GM21367 (cell line): ENCODE measurements around the gene ATRN.

Experiments used
- ATAC-seq: cut with Tn5 transposase; IDR thresholded peaks from one replicate; pipeline ENCODE4 v1.9.1; 2021; ENCODE audit not compliant: unreplicated experiment

ATRN gene

DNA sequence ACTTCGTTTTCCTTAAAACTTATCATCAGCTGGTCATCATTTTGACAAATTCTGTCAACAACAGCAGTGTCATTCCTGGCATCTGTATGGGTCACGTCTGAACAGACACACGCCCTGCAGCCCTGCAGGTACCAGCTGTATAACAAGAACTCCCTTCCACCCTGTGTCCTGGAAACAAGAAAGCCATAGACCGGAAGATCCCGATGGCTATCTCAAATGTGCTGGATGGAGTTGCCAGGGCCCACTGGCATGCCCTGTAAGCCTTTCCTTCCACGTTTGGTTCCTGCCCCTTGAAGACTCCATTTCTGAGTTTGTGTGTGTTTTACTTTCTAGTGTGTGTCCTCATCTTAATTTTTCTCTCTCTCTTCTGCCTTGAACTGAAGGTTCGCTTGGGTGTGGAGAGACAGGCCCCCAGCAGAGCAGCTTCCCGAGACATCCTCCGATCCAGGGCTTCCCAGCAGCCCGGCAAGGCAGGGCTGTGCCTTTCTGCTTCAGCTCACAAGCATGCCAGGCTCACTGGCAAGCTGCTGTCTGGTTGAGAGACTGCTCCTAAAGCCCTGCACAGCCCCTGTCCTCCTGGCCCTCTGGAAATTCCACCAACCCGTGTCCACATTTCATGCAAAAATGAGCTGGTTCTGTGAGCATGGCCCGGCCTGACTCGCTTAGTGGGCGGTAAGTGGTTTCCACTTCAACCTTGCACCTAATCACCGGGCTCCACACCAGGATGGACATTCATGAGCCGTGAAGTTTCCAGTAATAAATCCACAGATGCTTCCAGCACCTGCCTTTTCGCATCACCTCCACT lies 183.7 kb downstream of the ATRN start:
- no peak for ATAC-seq

- no peak for ATAC-seq
Observed at GRCh38 chr20:3655131-3655405, 184.2 kb downstream of the ATRN start.

GRCh38 chr20:3658019-3658715 lies 187.3 kb downstream of the ATRN start:
- ATAC-seq, result no peak

GRCh38 chr20:3658716-3659491 lies 188.1 kb downstream of the ATRN start:
- peak; percentile 94 for ATAC-seq

- ATAC-seq, result no peak
Observed at GRCh38 chr20:3659492-3660261, 188.9 kb downstream of the ATRN start.

- no peak for ATAC-seq
Observed at GRCh38 chr20:3660262-3661059, 189.6 kb downstream of the ATRN start.

DNA sequence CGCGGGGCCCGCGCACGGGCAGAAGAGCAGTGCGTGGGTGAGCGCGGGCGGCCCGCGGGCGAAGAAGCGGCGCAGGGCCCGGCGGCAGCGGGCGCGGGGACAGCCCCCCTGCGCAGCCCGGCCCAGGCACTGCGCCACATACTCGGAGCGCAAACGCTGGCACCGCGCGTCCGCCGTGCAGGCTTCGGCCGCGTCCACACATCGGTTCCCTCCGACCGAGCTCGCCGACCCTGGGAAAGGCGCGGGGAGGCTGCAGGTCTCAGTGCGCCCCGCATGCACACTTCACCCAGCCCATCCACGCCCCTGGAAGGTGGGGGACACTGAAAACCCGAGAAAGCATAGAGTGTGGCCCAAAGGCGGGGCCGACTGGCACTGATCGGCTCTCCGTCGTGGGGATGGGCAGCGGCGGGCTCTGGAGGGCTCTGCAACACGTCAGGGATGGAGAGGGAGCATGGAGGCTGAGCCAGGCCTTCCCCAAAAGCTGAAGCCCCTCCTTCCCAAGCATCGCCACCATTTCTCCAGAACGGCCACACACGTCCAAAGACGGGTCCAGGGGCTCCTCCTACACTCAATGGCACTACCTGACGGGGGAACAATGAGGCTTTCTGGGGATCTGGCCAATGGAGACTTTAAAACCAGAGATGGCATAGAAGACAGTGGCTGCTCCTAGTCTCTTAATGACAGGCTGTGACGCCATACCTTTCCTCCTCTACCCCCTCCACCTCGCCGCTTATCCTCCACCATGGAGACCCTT lies 190.4 kb downstream of the ATRN start:
- ATAC-seq, result no peak

- ATAC-seq, result no peak
Observed at GRCh38 chr20:3661814-3662665, 191.2 kb downstream of the ATRN start.

- ATAC-seq, result no peak
Observed at GRCh38 chr20:3663031-3663701, 192.3 kb downstream of the ATRN start, which contains the start of gene GFRA4. Gene GFRA4, minus strand, starts transcription at chr20:3663399. Its CDS starts 0 bp downstream, at chr20:3663399.

GRCh38 chr20:3663858-3664257 lies 193.0 kb downstream of the ATRN start:
- no peak for ATAC-seq

DNA sequence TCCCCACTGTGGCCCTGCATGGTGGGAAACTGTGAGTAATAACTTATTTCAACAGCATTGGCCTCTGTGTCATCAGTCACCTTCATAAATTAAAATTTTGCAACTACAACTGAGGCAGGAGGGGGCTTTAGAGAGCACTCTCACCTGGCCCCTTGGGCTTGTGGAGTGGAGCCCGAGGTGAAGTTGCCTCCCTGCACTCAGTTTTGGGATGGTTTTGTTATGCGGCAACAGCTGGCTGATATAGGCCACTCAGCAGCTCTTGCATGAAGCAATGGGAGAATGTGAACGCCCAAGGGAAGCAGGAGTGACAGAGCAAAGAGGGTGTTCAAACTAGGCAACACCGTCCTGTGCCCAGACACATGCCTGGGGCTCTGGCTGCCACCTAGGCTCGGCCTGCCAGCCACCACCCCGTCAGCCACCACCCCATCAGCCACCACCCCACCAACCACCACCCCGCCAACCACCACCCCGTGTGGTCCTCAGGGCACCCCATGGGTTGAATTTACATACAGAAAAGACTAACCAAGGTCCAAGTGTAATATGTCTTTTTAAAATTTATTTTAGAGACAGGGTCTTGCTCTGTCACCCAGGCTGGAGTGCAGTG lies 196.7 kb downstream of the ATRN start:
- no peak for ATAC-seq

DNA sequence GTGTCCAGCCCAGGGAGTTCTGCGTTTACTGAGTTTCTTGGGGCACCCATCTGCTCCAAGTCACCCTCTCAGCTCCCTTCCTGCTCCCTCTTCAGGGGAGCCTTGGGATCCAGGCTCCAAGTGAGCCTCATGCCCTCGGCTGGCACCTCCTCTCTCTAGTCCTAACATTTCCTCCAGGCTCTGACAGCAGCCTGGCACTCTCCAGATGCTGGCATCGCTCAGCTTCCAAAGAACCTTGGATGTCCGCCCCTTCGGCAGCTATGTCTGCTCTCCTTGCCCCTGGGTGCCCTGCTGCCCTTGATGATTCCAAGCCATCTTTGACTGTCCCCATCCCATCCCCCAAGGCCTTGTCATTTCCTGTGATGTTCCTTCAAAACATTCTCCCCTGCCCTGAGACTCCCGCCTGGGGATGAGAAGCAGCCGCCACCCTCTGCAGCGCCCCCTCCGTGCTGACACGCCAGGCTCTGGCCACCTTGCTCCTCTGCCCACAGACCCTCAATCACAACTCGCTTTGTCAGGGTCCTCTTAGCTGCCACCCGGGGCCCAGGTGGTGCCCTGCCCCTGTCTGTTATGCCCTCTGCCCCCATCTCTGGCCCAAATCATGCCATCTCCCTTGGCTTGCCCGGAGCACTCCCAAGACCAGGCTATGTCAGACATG lies 199.0 kb downstream of the ATRN start:
- ATAC-seq, result no peak

GRCh38 chr20:3670511-3670910 lies 199.7 kb downstream of the ATRN start:
- no peak for ATAC-seq

DNA sequence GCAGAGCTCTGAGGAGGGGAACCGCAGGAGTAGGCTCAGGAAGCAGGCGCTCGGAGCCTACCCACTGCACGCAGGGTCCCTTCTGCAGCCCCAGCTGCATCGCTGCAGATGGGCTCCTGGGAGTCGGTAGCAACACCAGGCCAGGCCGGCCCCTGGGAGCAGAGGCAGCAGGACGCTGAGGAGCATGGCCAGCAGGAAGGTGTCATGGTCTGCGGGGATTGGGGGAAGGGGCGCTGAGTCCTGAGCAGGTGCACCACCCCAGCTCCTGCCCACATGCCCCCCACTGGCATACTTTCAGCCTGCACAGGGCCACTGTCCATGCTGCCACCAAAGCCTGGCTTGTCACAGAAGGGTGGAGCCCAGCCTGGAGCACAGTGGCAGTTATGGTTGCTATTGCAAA lies 200.1 kb downstream of the ATRN start:
- no peak for ATAC-seq

DNA sequence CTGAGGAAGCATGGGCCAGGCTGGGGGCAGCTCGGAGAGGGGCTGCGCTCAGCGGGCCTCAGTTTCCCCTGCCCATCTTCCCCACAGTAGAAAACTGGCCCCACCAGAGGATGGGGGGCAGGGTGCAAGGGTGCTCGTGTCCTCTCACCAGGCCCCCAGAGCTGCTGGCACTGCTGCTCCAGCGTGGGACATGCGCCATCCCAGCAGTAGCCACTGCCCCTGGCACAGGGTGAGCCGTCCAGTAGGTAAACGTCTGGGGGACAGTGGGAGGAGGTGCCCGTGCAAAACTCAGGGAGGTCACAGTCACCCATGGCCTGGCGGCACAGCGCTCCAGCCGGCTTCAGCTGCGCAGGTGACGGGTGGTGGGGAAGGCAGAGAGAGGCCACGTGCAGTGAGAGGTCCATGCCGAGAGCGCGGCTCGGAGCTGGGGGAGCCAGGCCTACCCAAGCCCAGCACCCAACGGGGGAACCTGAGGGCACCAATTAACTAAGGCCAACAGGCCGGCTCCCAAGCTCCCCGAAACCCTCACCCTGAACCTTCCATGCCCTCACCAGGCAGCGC lies 201.2 kb downstream of the ATRN start:
- no peak for ATAC-seq

GRCh38 chr20:3672547-3673171 lies 201.8 kb downstream of the ATRN start:
- no peak for ATAC-seq
